ENCODE measurements around the gene SNTB2. TPM values are rescaled to one million over a fixed set of nuclear protein-coding genes. Genes with fewer than 3 reads are reported as not detected.

SNTB2 gene
- polyA plus RNA-seq, 3 donors = 1.2 to 6.0 (median 5.0) TPM

- Histone ChIP-seq H3K4me3 (replicated peaks in 1 of 3; ENCODE audit: low read depth in 2 of 3, low read length in 3 of 3) (no peak overlapping the region), H4K20me1 (ENCODE audit: insufficient read depth, low read length) (peaks cover 89% of the 10 kb centered on the region), H3K27ac (ENCODE audit: low read depth in 1 of 2, low read length in 2 of 2) (no peak overlapping the region), H3K79me2 (ENCODE audit: insufficient read depth, low read length) (peaks cover 50% of the 10 kb centered on the region), H2AFZ (ENCODE audit: insufficient read depth, low read depth, low read length, poor library complexity, severe bottlenecking) (no peak overlapping the region), H3K4me2 (replicated peaks; ENCODE audit: extremely low read depth, low read length, poor library complexity, severe bottlenecking) (no peak overlapping the region), H3K9ac (ENCODE audit: insufficient read depth, low read length, poor library complexity, severe bottlenecking) (no peak overlapping the region), H3K4me1 (ENCODE audit: control insufficient read depth in 1 of 2, insufficient read depth in 2 of 2, low read length in 2 of 2) (no peaks in the 10 kb centered on the region), H3K36me3 (replicated peaks in 1 of 2; ENCODE audit: control insufficient read depth in 1 of 2, insufficient read depth in 2 of 2, low read length in 2 of 2) (peaks cover 89 to 100% of the 10 kb centered on the region in 2 donors), H3K9me3 (replicated peaks in 1 of 2; ENCODE audit: control insufficient read depth in 1 of 2, insufficient read depth in 1 of 2, low read length in 2 of 2) (no peaks in the 10 kb centered on the region), H3K27me3 (ENCODE audit: control insufficient read depth in 2 of 2, insufficient read depth in 2 of 2, low read length in 2 of 2) (no peaks in the 10 kb centered on the region)
- no peak for TF ChIP-seq CTCF (IDR thresholded peaks at IDR 0.05)
- H3K4me1 Mint-ChIP-seq = no peaks in the 10 kb centered on the region
- peaks cover 81 to 99% of the 10 kb centered on the region in 2 donors for H3K36me3 Mint-ChIP-seq
- intact Hi-C loops (cut with micrococcal nuclease) = loop anchor here in 1 of 2 donors (10.0 kb wide), 1 partner anchor 184 kb away; the partner anchor contains the start of genes CHTF8 and UTP4
- H3K9me3 Mint-ChIP-seq = peaks cover 0 to 2% (median 0%) of the 10 kb centered on the region in 7 donors
- no peak for DNase-seq
- WGBS (ENCODE audit: insufficient coverage) = 88% methylated on average over 9 of the region's 10 CpGs
- H3K27me3 Mint-ChIP-seq (ENCODE audit: low read depth in 3 of 3) = no peaks in the 10 kb centered on the region
- no peak overlapping the region for H3K4me3 Mint-ChIP-seq
- no peak overlapping the region for H3K27ac Mint-ChIP-seq
Measured at GRCh38 chr16:69318911-69319289, 131.9 kb downstream of the SNTB2 start.

GRCh38 chr16:69319381-69319780 lies 132.4 kb downstream of the SNTB2 start:
- DNase-seq = no peak
- Histone ChIP-seq H3K4me3 (replicated peaks in 1 of 3; ENCODE audit: low read depth in 2 of 3, low read length in 3 of 3) (no peak overlapping the region), H2AFZ (ENCODE audit: insufficient read depth, low read depth, low read length, poor library complexity, severe bottlenecking) (no peak overlapping the region), H3K4me2 (replicated peaks; ENCODE audit: extremely low read depth, low read length, poor library complexity, severe bottlenecking) (no peak overlapping the region), H3K27ac (ENCODE audit: low read depth in 1 of 2, low read length in 2 of 2) (no peak overlapping the region), H3K79me2 (ENCODE audit: insufficient read depth, low read length) (peaks cover 50% of the 10 kb centered on the region), H3K27me3 (ENCODE audit: control insufficient read depth in 2 of 2, insufficient read depth in 2 of 2, low read length in 2 of 2) (no peaks in the 10 kb centered on the region), H3K9ac (ENCODE audit: insufficient read depth, low read length, poor library complexity, severe bottlenecking) (no peak overlapping the region), H3K4me1 (ENCODE audit: control insufficient read depth in 1 of 2, insufficient read depth in 2 of 2, low read length in 2 of 2) (no peaks in the 10 kb centered on the region), H3K9me3 (replicated peaks in 1 of 2; ENCODE audit: control insufficient read depth in 1 of 2, insufficient read depth in 1 of 2, low read length in 2 of 2) (no peaks in the 10 kb centered on the region), H3K36me3 (replicated peaks in 1 of 2; ENCODE audit: control insufficient read depth in 1 of 2, insufficient read depth in 2 of 2, low read length in 2 of 2) (peaks cover 92 to 100% of the 10 kb centered on the region in 2 donors), H4K20me1 (ENCODE audit: insufficient read depth, low read length) (peaks cover 89% of the 10 kb centered on the region)
- H3K27me3 Mint-ChIP-seq (ENCODE audit: low read depth in 3 of 3) = peaks cover 0 to under 1% (median 0%) of the 10 kb centered on the region in 3 donors
- intact Hi-C loops (cut with micrococcal nuclease) = loop anchor here in 1 of 2 donors (10.0 kb wide), 1 partner anchor 185 kb away; the partner anchor contains the start of genes CHTF8 and UTP4
- peaks cover 0 to 2% (median 0%) of the 10 kb centered on the region in 7 donors for H3K9me3 Mint-ChIP-seq
- H3K4me1 Mint-ChIP-seq = peaks cover 4% of the 10 kb centered on the region
- WGBS (ENCODE audit: insufficient coverage) = 98% methylated on average over 9 of the region's 9 CpGs
- peaks cover 82 to 99% of the 10 kb centered on the region in 2 donors for H3K36me3 Mint-ChIP-seq
- TF ChIP-seq CTCF (IDR thresholded peaks at IDR 0.05) = no peak
- H3K4me3 Mint-ChIP-seq = no peak overlapping the region
- H3K27ac Mint-ChIP-seq = peak overlapping the region in 2 of 7 donors; percentile 7 to 47
